HG03045 (cell line): ENCODE measurements around the gene WDR41.
"Not testable (repeated sequence)": the region's sequence is repeated elsewhere in the genome, so short reads cannot be mapped to it uniquely, and the experiment has no call there.

Experiments
- ATAC-seq: cut with Tn5 transposase; IDR thresholded peaks from one replicate; pipeline ENCODE4 v1.9.1; 2021; ENCODE audit warnings: mild to moderate bottlenecking, moderate library complexity; ENCODE audit not compliant: unreplicated experiment

The WDR41 gene

GRCh38 chr5:77491783-77492652 is at the start of gene WDR41:
WDR41 (minus strand) TSS chr5:77492316; CDS start chr5:77492220, 96 bp downstream.
- ATAC-seq = peak; percentile 94

- no peak for ATAC-seq
These were observed 39.2 kb upstream of the WDR41 start for GRCh38 chr5:77531297-77531696.

- ATAC-seq = no peak
These were observed 26.2 kb upstream of the WDR41 start for GRCh38 chr5:77518304-77518703.

GRCh38 chr5:77514457-77514856 is 22.3 kb upstream of the WDR41 start:
- ATAC-seq = no peak

GRCh38 chr5:77513321-77513720 is 21.2 kb upstream of the WDR41 start:
- no peak for ATAC-seq

- not testable (repeated sequence) for ATAC-seq
These were observed 9.0 kb upstream of the WDR41 start for GRCh38 chr5:77501132-77501531.

- ATAC-seq = no peak
These were observed 7.9 kb upstream of the WDR41 start for GRCh38 chr5:77499973-77500372.

- no peak for ATAC-seq
These were observed 7.3 kb upstream of the WDR41 start for GRCh38 chr5:77499441-77499840.

GRCh38 chr5:77498952-77499351 is 6.8 kb upstream of the WDR41 start:
- ATAC-seq = no peak

GRCh38 chr5:77494935-77495334 is 2.8 kb upstream of the WDR41 start:
- no peak for ATAC-seq

- ATAC-seq = no peak
These were observed 511 bp upstream of the WDR41 start for GRCh38 chr5:77492653-77493000.

GRCh38 chr5:77490741-77491344 is 1.3 kb downstream of the WDR41 start:
- ATAC-seq = not testable (repeated sequence)

GRCh38 chr5:77486344-77486962 is 5.7 kb downstream of the WDR41 start:
- ATAC-seq = no peak

GRCh38 chr5:77483682-77484081 is 8.4 kb downstream of the WDR41 start:
- ATAC-seq = no peak

- not testable (repeated sequence) for ATAC-seq
These were observed 17.1 kb downstream of the WDR41 start for GRCh38 chr5:77475041-77475440.

GRCh38 chr5:77468875-77469274 is 23.2 kb downstream of the WDR41 start:
- not testable (repeated sequence) for ATAC-seq

GRCh38 chr5:77463905-77464304 is 28.2 kb downstream of the WDR41 start:
- no peak for ATAC-seq

- ATAC-seq = no peak
These were observed 30.8 kb downstream of the WDR41 start for GRCh38 chr5:77461287-77461686.

GRCh38 chr5:77454123-77454522 is 38.0 kb downstream of the WDR41 start:
- no peak for ATAC-seq

GRCh38 chr5:77452351-77452750 is 39.8 kb downstream of the WDR41 start:
- ATAC-seq = no peak

GRCh38 chr5:77449981-77450380 is 42.1 kb downstream of the WDR41 start:
- no peak for ATAC-seq

GRCh38 chr5:77449277-77449676 is 42.8 kb downstream of the WDR41 start:
- ATAC-seq = no peak
